IPS-15b (cell line): ENCODE measurements around the gene KCNK15.

Experiments used
- H3K27me3 ChIP-seq: one replicate; pipeline ENCODE4 v1.6.1; 2013; ENCODE audit warnings: low read length; ENCODE audit not compliant: control insufficient read depth, insufficient read depth
- H3K36me3 ChIP-seq: one replicate; pipeline ENCODE4 v1.6.1; 2013; ENCODE audit warnings: low read length; ENCODE audit not compliant: control insufficient read depth, insufficient read depth
- H3K4me1 ChIP-seq: one replicate; pipeline ENCODE4 v1.6.1; 2013; ENCODE audit warnings: mild to moderate bottlenecking, low read length; ENCODE audit not compliant: control insufficient read depth, insufficient read depth
- H3K4me3 ChIP-seq: one replicate; pipeline ENCODE4 v1.5.1; 2013; ENCODE audit warnings: low read depth, low read length
- H3K9ac ChIP-seq: one replicate; pipeline ENCODE4 v1.6.1; 2013; ENCODE audit warnings: low read depth, mild to moderate bottlenecking, low read length
- H3K9me3 ChIP-seq: one replicate; pipeline ENCODE4 v1.6.1; 2013; ENCODE audit warnings: mild to moderate bottlenecking, low read length; ENCODE audit not compliant: control insufficient read depth, insufficient read depth

The KCNK15 gene

DNA sequence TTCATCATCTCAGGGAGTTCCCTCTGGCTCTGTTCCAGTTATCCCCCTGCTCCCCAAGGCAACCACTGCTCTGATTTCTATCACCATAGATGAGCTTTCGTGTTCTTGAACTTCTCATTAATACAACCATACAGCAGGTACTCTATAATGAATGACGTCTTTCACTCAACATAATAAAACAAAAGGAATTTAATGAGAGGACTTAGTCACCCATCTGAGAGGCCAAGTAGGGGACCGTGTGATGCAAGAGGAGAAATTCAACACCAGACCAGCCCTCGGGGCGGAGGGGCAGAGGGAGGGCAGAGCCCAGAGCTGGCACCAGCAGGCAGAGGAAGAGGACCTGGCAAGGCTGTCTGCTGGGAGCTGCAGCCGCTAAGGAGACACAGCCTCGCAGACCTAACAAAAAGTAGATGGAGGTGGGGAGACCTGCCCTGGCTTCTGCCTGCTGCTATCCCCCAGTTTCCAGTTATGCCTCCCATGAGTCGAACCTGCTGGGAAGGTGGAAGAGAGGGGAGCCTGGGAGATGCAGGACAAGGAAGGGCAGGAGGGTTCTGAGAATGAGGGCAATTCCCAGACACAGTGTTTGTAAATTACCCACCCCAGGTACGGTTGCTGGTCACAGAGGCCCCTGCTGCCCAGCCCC lies 16.7 kb upstream of the KCNK15 start:
- Histone ChIP-seq H3K27me3 (no peaks in the 10 kb centered on the region), H3K36me3 (no peaks in the 10 kb centered on the region), H3K9me3 (no peaks in the 10 kb centered on the region), H3K4me1 (peaks cover 5% of the 10 kb centered on the region), H3K9ac (no peak overlapping the region), H3K4me3 (no peak overlapping the region)

DNA sequence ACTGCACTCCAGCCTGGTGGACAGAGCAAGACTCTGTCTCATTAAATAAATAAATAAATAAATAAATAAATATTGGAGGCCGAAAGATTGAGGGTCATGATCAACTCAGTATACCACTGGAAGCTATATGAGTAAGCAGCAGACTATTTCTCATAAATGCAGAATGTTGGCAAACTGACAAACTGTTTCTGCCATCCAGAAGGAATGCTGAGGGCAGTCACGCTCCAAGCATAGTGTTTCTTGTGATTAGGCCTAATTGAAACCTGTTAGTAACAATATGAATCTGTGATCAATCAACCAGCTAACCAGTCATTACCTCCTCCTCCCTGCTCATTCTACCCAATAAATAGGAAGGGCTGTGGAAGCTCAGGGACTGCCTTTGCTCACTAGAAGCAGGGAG lies 15.2 kb upstream of the KCNK15 start:
- peaks cover 5% of the 10 kb centered on the region for H3K4me1 ChIP-seq
- no peak overlapping the region for H3K4me3 ChIP-seq
- no peaks in the 10 kb centered on the region for H3K27me3 ChIP-seq
- H3K36me3 ChIP-seq = no peaks in the 10 kb centered on the region
- H3K9ac ChIP-seq = no peak overlapping the region
- no peaks in the 10 kb centered on the region for H3K9me3 ChIP-seq

DNA sequence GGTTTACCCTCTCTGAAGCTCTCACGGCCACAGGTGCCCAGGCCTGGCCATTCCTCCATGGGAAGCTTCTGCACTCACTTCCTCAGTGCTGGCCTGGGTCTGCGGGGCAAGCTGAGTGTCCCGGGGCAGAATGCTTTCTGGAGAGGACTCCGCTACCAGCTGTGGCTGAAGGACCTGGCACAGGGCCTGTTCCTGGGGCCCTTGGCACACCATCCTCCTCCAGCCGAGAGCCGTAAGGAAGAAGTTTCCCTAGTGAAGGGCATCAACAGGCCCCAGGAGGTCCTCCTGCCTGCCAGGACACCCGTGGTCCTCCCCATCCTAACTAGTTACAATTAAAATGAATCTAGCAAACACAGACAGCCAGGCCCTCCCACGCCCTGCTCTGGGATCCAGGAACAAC lies 14.0 kb upstream of the KCNK15 start:
- Histone ChIP-seq H3K27me3 (no peaks in the 10 kb centered on the region), H3K36me3 (no peaks in the 10 kb centered on the region), H3K9ac (no peak overlapping the region), H3K4me1 (peaks cover 5% of the 10 kb centered on the region), H3K9me3 (no peaks in the 10 kb centered on the region), H3K4me3 (no peak overlapping the region)

- Histone ChIP-seq H3K36me3 (no peaks in the 10 kb centered on the region), H3K9ac (no peak overlapping the region), H3K27me3 (no peaks in the 10 kb centered on the region), H3K9me3 (no peaks in the 10 kb centered on the region), H3K4me1 (peaks cover 5% of the 10 kb centered on the region), H3K4me3 (no peak overlapping the region)
Observed at GRCh38 chr20:44732327-44732726, 13.3 kb upstream of the KCNK15 start.

DNA sequence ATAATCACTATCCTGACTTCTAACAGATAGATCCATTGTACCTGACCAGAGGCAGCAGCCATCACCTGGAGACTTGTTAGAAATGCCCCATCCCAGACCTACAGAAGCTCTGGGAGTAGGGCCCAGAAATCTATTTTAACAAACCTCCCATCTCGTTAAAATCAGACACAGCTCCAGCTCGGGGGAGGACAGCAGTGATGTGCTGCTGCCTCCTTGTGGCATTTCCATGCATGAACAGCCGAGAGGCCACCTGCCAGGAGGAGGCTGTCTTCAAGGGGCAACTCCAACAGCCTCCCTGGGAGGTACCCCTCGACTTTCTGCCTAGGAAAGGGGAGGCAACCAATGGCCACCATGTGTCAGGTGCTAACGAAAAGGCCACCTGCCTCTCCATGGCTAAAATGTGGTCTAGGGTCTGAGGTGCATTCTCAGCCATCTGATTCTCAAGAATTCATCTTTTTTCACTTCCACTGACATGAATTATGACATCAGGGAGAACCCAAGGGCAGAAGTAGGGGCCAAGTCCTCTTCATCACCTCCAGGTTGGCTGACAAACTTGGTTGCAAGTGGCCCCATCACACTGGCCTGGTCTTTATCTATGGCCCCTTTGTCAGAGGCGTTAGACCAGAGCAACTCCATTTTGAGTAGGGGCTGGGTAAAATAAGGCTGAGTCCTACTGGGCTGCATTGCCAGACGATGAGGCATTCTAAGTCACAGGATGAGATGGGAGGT lies 12.2 kb upstream of the KCNK15 start:
- H3K36me3 ChIP-seq = no peaks in the 10 kb centered on the region
- H3K9me3 ChIP-seq = no peaks in the 10 kb centered on the region
- H3K4me1 ChIP-seq = peaks cover 5% of the 10 kb centered on the region
- H3K9ac ChIP-seq = no peak overlapping the region
- H3K27me3 ChIP-seq = no peaks in the 10 kb centered on the region
- no peak overlapping the region for H3K4me3 ChIP-seq

- Histone ChIP-seq H3K27me3 (no peaks in the 10 kb centered on the region), H3K9me3 (no peaks in the 10 kb centered on the region), H3K9ac (no peak overlapping the region), H3K4me1 (peaks cover 5% of the 10 kb centered on the region), H3K4me3 (no peak overlapping the region), H3K36me3 (no peaks in the 10 kb centered on the region)
Observed at GRCh38 chr20:44734938-44735337, 10.7 kb upstream of the KCNK15 start.

DNA sequence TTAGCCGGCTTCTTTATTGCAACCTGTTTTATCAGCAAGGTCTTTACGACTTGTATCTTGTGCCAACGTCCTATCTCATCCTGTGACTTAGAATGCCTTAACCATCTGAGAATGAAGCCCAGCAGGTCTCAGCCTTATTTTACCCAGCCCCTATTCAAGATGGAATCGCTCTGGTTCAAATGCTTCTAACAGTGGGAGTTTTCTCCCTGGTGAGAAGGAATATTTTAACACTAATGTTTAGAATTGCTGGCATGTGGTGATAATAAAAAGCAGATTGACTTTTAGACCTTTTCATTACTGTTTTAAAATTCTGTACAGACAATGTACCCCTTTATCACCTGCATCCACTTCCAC lies 9.9 kb upstream of the KCNK15 start:
- peaks cover 5% of the 10 kb centered on the region for H3K4me1 ChIP-seq

DNA sequence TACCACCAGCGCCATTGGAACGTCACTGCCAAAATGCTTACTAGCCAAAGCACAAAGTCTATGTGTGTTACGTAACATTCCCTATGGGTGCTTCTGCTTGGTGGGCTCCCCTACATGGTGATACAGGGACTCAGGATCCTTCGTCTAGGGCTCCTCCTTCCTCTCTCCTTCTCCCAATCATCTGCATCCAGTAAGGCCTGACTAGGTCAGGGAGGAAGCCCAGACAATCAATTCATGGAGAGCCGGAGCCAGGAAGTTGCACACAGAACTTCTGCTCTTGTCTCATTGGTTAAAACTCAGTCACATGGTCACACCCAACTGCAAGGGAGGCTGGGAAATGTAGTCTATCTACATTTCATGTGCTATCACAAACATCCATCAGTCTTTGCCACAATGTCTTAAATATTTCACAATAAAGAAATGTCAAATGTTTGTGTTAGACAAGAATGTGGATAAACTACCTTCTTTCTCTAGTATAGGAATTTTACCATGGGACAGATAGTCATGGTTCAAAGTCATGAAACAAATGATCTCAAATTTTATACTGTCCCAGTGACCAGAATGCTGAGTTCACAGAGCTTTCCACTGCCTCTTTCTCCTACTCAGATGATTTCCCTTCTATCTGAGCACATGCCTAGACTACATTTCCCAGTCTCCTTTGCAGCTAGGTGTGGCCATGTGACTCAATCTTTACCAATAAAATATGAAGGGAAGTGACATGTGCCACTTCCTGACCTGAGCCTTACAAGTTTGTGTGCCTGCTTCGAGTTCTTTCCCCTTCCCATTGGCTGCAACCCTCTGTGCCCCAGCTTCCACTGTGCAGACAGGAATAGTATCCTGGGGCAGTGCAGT lies 9.3 kb upstream of the KCNK15 start:
- H3K4me1 ChIP-seq = peaks cover 5% of the 10 kb centered on the region
- no peak overlapping the region for H3K9ac ChIP-seq
- H3K4me3 ChIP-seq = no peak overlapping the region
- peaks cover 3% of the 10 kb centered on the region for H3K27me3 ChIP-seq
- H3K9me3 ChIP-seq = no peaks in the 10 kb centered on the region
- no peaks in the 10 kb centered on the region for H3K36me3 ChIP-seq

More for the DNA sequence above, 9.9 kb upstream of the KCNK15 start:
- H3K4me3 ChIP-seq = no peak overlapping the region
- no peaks in the 10 kb centered on the region for H3K9me3 ChIP-seq
- no peaks in the 10 kb centered on the region for H3K27me3 ChIP-seq
- no peaks in the 10 kb centered on the region for H3K36me3 ChIP-seq
- H3K9ac ChIP-seq = no peak overlapping the region

DNA sequence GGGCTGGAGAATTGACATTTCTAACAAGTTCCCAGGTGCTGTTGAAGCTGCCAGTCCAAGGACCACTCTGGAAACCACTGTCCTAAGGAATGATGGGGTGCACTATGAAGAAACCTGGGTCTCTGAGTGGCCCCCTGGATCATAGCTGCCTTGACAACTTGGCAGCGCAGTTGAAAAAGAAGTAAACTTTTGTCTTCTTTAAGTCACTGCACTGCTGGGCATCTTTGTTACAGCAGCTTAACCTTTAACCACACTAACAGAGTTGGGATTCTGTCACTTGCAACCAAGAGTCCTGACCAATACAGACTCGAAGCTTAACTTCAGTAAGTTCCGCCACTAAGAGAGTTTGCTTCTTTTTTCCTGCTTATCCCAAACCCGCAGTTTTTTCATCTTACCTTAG lies 8.5 kb upstream of the KCNK15 start:
- Histone ChIP-seq H3K4me3 (no peak overlapping the region), H3K9me3 (no peaks in the 10 kb centered on the region), H3K27me3 (peaks cover 3% of the 10 kb centered on the region), H3K36me3 (no peaks in the 10 kb centered on the region), H3K4me1 (peaks cover 3% of the 10 kb centered on the region), H3K9ac (no peak overlapping the region)

- Histone ChIP-seq H3K4me3 (no peak overlapping the region), H3K9ac (no peak overlapping the region), H3K27me3 (peaks cover 15% of the 10 kb centered on the region), H3K9me3 (no peaks in the 10 kb centered on the region), H3K4me1 (no peaks in the 10 kb centered on the region), H3K36me3 (no peaks in the 10 kb centered on the region)
Observed at GRCh38 chr20:44738813-44739477, 6.7 kb upstream of the KCNK15 start.

DNA sequence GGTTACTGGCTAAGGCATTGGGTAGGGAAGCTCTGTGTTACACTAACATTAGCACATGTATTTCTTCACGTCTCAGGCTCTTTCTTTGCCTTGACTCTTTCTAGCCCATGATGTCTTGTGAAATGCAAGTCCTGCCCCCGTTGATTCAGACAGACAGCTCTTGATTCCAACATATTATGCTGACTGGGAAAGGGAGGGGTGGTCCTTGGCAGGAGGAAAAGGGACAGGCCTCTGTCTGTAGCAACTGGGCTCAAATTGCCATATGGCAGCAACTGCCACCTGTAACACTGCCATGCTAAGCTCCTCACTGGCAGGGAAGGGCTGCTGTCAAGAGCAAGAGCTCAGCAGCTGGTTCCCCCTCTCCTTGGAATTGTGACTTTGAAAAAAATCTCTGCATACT lies 5.7 kb upstream of the KCNK15 start:
- no peaks in the 10 kb centered on the region for H3K4me1 ChIP-seq
- no peaks in the 10 kb centered on the region for H3K9me3 ChIP-seq
- H3K27me3 ChIP-seq = peaks cover 25% of the 10 kb centered on the region
- no peaks in the 10 kb centered on the region for H3K36me3 ChIP-seq
- no peak overlapping the region for H3K4me3 ChIP-seq
- H3K9ac ChIP-seq = no peak overlapping the region
